A549 (cell line): ENCODE measurements around the gene DDX41. TPM values are rescaled to one million over a fixed set of nuclear protein-coding genes. Genes with fewer than 3 reads are reported as not detected.
A peak's percentile ranks its signal among the peaks of the same experiment; 100 is the strongest.

Experiments used
- ATAC-seq, 2 experiments: fragments of 200-7000 bp in 1 of 2; fragments of >200 bp in 1 of 2; cut with Nextera tagmentation in 1 of 2; cut with Tn5 transposase in 1 of 2; 3 replicates each; pipeline versions ENCODE4 v1.8.0 to v1.9.1; 2018 to 2020; ENCODE audit warnings: mild to moderate bottlenecking in 1 of 2, moderate library complexity in 1 of 2
- CTCF ChIA-PET: fragments of 300-600 bp; sonication (Branson Sonifier 250); formaldehyde crosslinking; extraction: SDS; loops from one replicate; lab custom pipeline; 2021; ENCODE audit warnings: antibody characterized with exemption, inconsistent platforms; lab: Yijun Ruan, JAX
- POLR2A ChIA-PET: fragments of 350-600 bp; formaldehyde crosslinking; extraction: SDS; loops from one replicate; lab custom pipeline; 2021; ENCODE audit warnings: antibody characterized with exemption, inconsistent platforms; lab: Yijun Ruan, JAX
- DNase-seq, 2 experiments: peaks; one replicate each; pipeline versions ENCODE4 v3.0.0 to v3.0.0-alpha.2; 2011 to 2016; ENCODE audit warnings: low read depth in 1 of 2, low spot score in 1 of 2
- FAIRE-seq: peaks from 2 replicates; lab custom pipeline; 2011; peaks lifted over from hg19 to GRCh38; lab: Jason Lieb, UNC
- H3K27ac ChIP-seq, 2 experiments: fragments of >200 bp; sonication (Bioruptor Twin); formaldehyde crosslinking; 3 replicates each; pipeline ENCODE4 v1.5.1; 2016 to 2017
- H3K4me1 ChIP-seq: fragments of >200 bp; sonication (Bioruptor Twin); formaldehyde crosslinking; 3 replicates; pipeline ENCODE4 v1.6.1; 2016
- H3K4me2 ChIP-seq: fragments of >200 bp; sonication (Bioruptor Twin); formaldehyde crosslinking; 3 replicates; pipeline ENCODE4 v1.6.1; 2016
- H3K4me3 ChIP-seq: fragments of >200 bp; sonication (Bioruptor Twin); formaldehyde crosslinking; 3 replicates; pipeline ENCODE4 v1.5.1; 2016
- H3K9me3 ChIP-seq: fragments of >200 bp; sonication (Bioruptor Twin); formaldehyde crosslinking; 3 replicates; pipeline ENCODE4 v1.6.1; 2016
- BHLHE40 ChIP-seq: IDR thresholded peaks from 2 replicates; pipeline ENCODE4 v1.6.1; 2012; ENCODE audit warnings: low read depth, low read length, inconsistent platforms
- CHD4 ChIP-seq: fragments of 200-600 bp; sonication (generic); IDR thresholded peaks from 2 replicates; pipeline ENCODE4 v1.6.1; 2016; ENCODE audit warnings: antibody characterized with exemption, mild to moderate bottlenecking, borderline replicate concordance
- E2F6 ChIP-seq: IDR thresholded peaks from 2 replicates; pipeline ENCODE4 v1.6.1; 2012; ENCODE audit warnings: low read depth, borderline replicate concordance
- FOSB ChIP-seq: fragments of 250-450 bp; sonication (Bioruptor Pico); IDR thresholded peaks from 2 replicates; pipeline ENCODE4 v1.5.0; 2020; ENCODE audit warnings: mild to moderate bottlenecking, moderate library complexity
- FOSL2 ChIP-seq, 2 experiments: fragments of 450-650 bp in 1 of 2; fragments of >200 bp in 1 of 2; sonication (Bioruptor Twin) in 1 of 2; formaldehyde crosslinking; IDR thresholded peaks; 2 replicates each; pipeline versions ENCODE4 v1.5.0 to v1.6.1; 2016 to 2020; ENCODE audit warnings: mild to moderate bottlenecking in 1 of 2, moderate library complexity in 1 of 2
- GATA3 ChIP-seq: IDR thresholded peaks from 2 replicates; pipeline ENCODE4 v1.6.1; 2012; ENCODE audit warnings: borderline replicate concordance
- HEYL ChIP-seq: fragments of 250-450 bp; sonication (Bioruptor Pico); IDR thresholded peaks from 2 replicates; pipeline ENCODE4 v1.8.0; 2021; ENCODE audit warnings: mild to moderate bottlenecking, moderate library complexity
- HOXB13 ChIP-seq: fragments of 250-450 bp; sonication (Bioruptor Pico); IDR thresholded peaks from 2 replicates; pipeline ENCODE4 v1.5.0; 2020; ENCODE audit warnings: low read depth, mild to moderate bottlenecking, moderate library complexity
- HOXB5 ChIP-seq: fragments of 250-450 bp; sonication (Bioruptor Pico); IDR thresholded peaks from 2 replicates; pipeline ENCODE4 v1.5.0; 2020; ENCODE audit warnings: mild to moderate bottlenecking, moderate library complexity
- JUNB ChIP-seq: fragments of >200 bp; sonication (Bioruptor Twin); formaldehyde crosslinking; IDR thresholded peaks from 2 replicates; pipeline ENCODE4 v1.6.1; 2016
- KDM1A ChIP-seq: fragments of 200-600 bp; sonication (generic); IDR thresholded peaks from 2 replicates; pipeline ENCODE4 v1.6.1; 2016; ENCODE audit warnings: low read depth, mild to moderate bottlenecking
- KDM5A ChIP-seq: fragments of 200-600 bp; sonication (generic); IDR thresholded peaks from 2 replicates; pipeline ENCODE4 v1.6.1; 2016; ENCODE audit warnings: antibody characterized with exemption, mild to moderate bottlenecking
- MAZ ChIP-seq: fragments of 150-350 bp; IDR thresholded peaks from 2 replicates; pipeline ENCODE4 v1.6.1; 2014; ENCODE audit warnings: antibody characterized with exemption, low read depth, low read length, borderline replicate concordance
- NPAS2 ChIP-seq: fragments of 250-450 bp; sonication (Bioruptor Pico); IDR thresholded peaks from 2 replicates; pipeline ENCODE4 v1.8.0; 2022; ENCODE audit warnings: mild to moderate bottlenecking, moderate library complexity, borderline replicate concordance
- PHF8 ChIP-seq: fragments of 200-600 bp; sonication (generic); IDR thresholded peaks from 2 replicates; pipeline ENCODE4 v1.6.1; 2016; ENCODE audit warnings: low read depth, mild to moderate bottlenecking, antibody characterized with exemption, moderate library complexity, borderline replicate concordance
- POLR2AphosphoS2 ChIP-seq: conservative IDR thresholded peaks from 2 replicates; pipeline ENCODE4 v1.6.1; 2012; ENCODE audit warnings: low read length, improper control_type of control experiment, inconsistent platforms
- RFX5 ChIP-seq: fragments of 450-650 bp; IDR thresholded peaks from 2 replicates; pipeline ENCODE4 v1.7.1; 2014; ENCODE audit warnings: antibody characterized with exemption, mild to moderate bottlenecking, moderate library complexity
- SMC3 ChIP-seq: fragments of >200 bp; sonication (Bioruptor Twin); formaldehyde crosslinking; IDR thresholded peaks from 3 replicates; pipeline ENCODE4 v1.6.1; 2018; ENCODE audit warnings: inconsistent platforms
- ZC3H11A ChIP-seq: fragments of 450-650 bp; IDR thresholded peaks from 2 replicates; pipeline ENCODE4 v1.6.1; 2014; ENCODE audit warnings: antibody characterized with exemption, mild to moderate bottlenecking
- ZFP36 ChIP-seq: fragments of 450-650 bp; IDR thresholded peaks from 2 replicates; pipeline ENCODE4 v1.6.1; 2014; ENCODE audit warnings: borderline replicate concordance; ENCODE audit not compliant: partially characterized antibody
- WGBS: methylation state at CpG from one replicate; pipeline ENCODE4 v1.1.6; 2017; ENCODE audit errors: missing lambda C conversion rate; 5-methylcytosine and 5-hydroxymethylcytosine counted together
- polyA plus RNA-seq, 4 experiments: library from polyadenylated mRNA; depleted of rRNA in 3 of 4; stranded (reverse); fragments of >200 nt; fragmentation: RNase III in 1 of 4; extraction: RNeasy Plus Mini Kit Qiagen cat#74134 plus additional on column Dnase treatment in 1 of 4; gene quantifications; 2 replicates in 3 of 4; 3 replicates in 1 of 4; pipeline ENCODE4 v1.2.3, GENCODE V29; 2011 to 2017
- TF ChIP-seq, protein P1 (sequence below): fragments of >200 bp; sonication (Bioruptor Twin); formaldehyde crosslinking; IDR thresholded peaks from 3 replicates; pipeline ENCODE4 v1.5.1; 2016
- TF ChIP-seq, protein P2 (sequence below): fragments of 450-650 bp; IDR thresholded peaks from 2 replicates; pipeline ENCODE4 v1.6.1; 2014; ENCODE audit warnings: antibody characterized with exemption

The DDX41 gene
- polyA plus RNA-seq, 2 of the 4 experiments (the other 2 are of a cell fraction), result 90.7 to 172 TPM

GRCh38 chr5:177468685-177469628 is 47.8 kb downstream of the DDX41 start:
- peak overlapping the region in 1 of 2 experiments; percentile 47; a peak in 1 of 6 replicates for H3K27ac ChIP-seq
- CTCF ChIA-PET, result interaction anchor here (1.2 to 19.7 kb wide), 4 partner anchors 9 to 22 kb away, joined by 4 to 241 read pairs (median 114); partner anchors contain the start of gene PRR7
- TF ChIP-seq KDM1A (0 out of 2 replicates have a peak, but pooled peaks have one; percentile 40), ZC3H11A (no peak)
- peaks cover 46% of the 10 kb centered on the region for H3K4me1 ChIP-seq
- POLR2A ChIA-PET, result no interaction called here
- ATAC-seq (peak in 1 of 2 experiments; percentile 13; a peak in 3 of 6 replicates), DNase-seq (peak in 1 of 2 experiments; percentile 46), FAIRE-seq (no peak)
- no peak overlapping the region for H3K4me3 ChIP-seq
- peaks cover 5% of the 10 kb centered on the region; the same call in 1 of the 3 replicates for H3K9me3 ChIP-seq
- H3K4me2 ChIP-seq, result no peak overlapping the region
- WGBS, result 70% methylated on average over 23 of the region's 25 CpGs

GRCh38 chr5:177468329-177468684 is 48.5 kb downstream of the DDX41 start:
- ATAC-seq (no peak), DNase-seq (no peak), FAIRE-seq (no peak)
- no peak for TF ChIP-seq FOSL2 (IDR thresholded peaks at IDR 0.05)
- no peak for TF ChIP-seq FOSL2 (CRISPR knock-in tag; IDR thresholded peaks at IDR 0.05)
- no peak for TF ChIP-seq ZFP36
- no peak for TF ChIP-seq POLR2AphosphoS2
- no peak for TF ChIP-seq MAZ
- no peak for TF ChIP-seq JUNB
- TF ChIP-seq CHD4, result no peak
- TF ChIP-seq HOXB5 (CRISPR knock-in tag), result no peak
- TF ChIP-seq, protein P1, sequence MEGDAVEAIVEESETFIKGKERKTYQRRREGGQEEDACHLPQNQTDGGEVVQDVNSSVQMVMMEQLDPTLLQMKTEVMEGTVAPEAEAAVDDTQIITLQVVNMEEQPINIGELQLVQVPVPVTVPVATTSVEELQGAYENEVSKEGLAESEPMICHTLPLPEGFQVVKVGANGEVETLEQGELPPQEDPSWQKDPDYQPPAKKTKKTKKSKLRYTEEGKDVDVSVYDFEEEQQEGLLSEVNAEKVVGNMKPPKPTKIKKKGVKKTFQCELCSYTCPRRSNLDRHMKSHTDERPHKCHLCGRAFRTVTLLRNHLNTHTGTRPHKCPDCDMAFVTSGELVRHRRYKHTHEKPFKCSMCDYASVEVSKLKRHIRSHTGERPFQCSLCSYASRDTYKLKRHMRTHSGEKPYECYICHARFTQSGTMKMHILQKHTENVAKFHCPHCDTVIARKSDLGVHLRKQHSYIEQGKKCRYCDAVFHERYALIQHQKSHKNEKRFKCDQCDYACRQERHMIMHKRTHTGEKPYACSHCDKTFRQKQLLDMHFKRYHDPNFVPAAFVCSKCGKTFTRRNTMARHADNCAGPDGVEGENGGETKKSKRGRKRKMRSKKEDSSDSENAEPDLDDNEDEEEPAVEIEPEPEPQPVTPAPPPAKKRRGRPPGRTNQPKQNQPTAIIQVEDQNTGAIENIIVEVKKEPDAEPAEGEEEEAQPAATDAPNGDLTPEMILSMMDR, result no peak
- peaks cover 44% of the 10 kb centered on the region for H3K4me1 ChIP-seq
- no peak overlapping the region for H3K4me3 ChIP-seq
- H3K27ac ChIP-seq, result no peak overlapping the region
- 86% methylated on average over 2 of the region's 2 CpGs for WGBS
- peaks cover 5% of the 10 kb centered on the region; the same call in 1 of the 3 replicates for H3K9me3 ChIP-seq
- no peak overlapping the region for H3K4me2 ChIP-seq
- ChIA-PET CTCF (interaction anchor here (1.2 to 19.7 kb wide), 4 partner anchors 9 to 23 kb away, joined by 4 to 241 read pairs (median 114); partner anchors contain the start of gene PRR7), POLR2A (no interaction called here)

DNA sequence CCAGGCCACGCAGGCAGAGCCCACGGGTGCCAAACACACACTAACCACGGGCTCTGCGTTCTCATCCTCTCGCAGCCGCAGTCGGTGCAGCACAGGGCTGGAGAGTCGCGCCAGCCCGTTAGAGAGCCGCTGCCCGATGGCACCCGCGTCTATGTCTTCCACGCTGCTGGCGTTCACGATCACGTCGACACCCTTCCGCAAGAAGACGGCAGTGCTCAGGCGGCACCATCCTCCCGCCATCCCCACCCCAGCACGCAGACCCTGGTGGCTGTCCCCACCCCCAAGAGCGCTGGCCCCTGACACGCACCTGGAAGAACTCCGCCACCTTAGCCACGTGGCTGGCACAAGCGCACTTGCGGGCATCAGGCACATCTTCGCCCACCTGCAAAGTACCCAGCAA is 49.3 kb downstream of the DDX41 start:
- H3K4me1 ChIP-seq, result peaks cover 44% of the 10 kb centered on the region
- H3K9me3 ChIP-seq, result peaks cover 5% of the 10 kb centered on the region; the same call in 1 of the 3 replicates
- ATAC-seq (no peak), FAIRE-seq (no peak), DNase-seq (no peak)
- CTCF ChIA-PET, result interaction anchor here (1.5 to 24.5 kb wide), 3 partner anchors 11 to 63 kb away, joined by 5 to 354 read pairs (median 220); partner anchors contain the start of gene PDLIM7
- H3K4me2 ChIP-seq, result no peak overlapping the region
- 95% methylated on average over 31 of the region's 31 CpGs for WGBS
- TF ChIP-seq RFX5 (no peak), E2F6 (no peak), PHF8 (no peak), KDM1A (no peak), SMC3 (no peak), HOXB5 (CRISPR knock-in tag) (no peak), BHLHE40 (no peak), GATA3 (no peak), FOSB (CRISPR knock-in tag) (no peak), NPAS2 (CRISPR knock-in tag) (no peak), HOXB13 (CRISPR knock-in tag) (no peak), KDM5A (no peak), HEYL (no peak)
- TF ChIP-seq, protein P2, sequence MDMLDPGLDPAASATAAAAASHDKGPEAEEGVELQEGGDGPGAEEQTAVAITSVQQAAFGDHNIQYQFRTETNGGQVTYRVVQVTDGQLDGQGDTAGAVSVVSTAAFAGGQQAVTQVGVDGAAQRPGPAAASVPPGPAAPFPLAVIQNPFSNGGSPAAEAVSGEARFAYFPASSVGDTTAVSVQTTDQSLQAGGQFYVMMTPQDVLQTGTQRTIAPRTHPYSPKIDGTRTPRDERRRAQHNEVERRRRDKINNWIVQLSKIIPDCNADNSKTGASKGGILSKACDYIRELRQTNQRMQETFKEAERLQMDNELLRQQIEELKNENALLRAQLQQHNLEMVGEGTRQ, result no peak
- POLR2A ChIA-PET, result no interaction called here
- H3K4me3 ChIP-seq, result no peak overlapping the region
- H3K27ac ChIP-seq, result no peak overlapping the region
